Measurements from ENCODE around the gene IFNAR1. TPM values are rescaled to one million over a fixed set of nuclear protein-coding genes. Genes with fewer than 3 reads are reported as not detected.

IFNAR1 gene
- total RNA-seq, 2 donors from 2014 or later = 11.7 to 16.9 TPM

DNA sequence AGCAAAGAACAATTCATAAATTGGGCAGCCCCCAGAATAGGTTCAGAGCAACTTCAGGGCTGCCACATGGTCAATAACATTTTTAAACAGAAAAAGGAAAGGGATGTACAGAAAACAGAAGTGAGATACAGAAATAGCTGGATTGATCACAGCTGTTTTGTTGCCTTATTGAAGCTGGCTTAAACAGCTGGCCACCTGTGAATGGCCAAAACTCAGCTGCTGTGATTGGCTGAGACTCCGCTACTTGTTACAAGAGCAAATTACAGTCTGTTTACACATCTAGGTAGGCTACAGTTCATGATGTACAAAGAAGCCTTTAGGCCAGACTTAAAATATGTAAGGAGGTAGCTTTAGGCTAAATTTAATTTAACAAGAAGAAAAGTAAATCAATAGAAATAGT is 11.6 kb upstream of the IFNAR1 start:
- no peak for DNase-seq
- Mint-ChIP-seq H3K36me3 (ENCODE audit: low read depth) (no peaks in the 10 kb centered on the region), H3K27me3 (ENCODE audit: insufficient read depth) (peaks cover 7% of the 10 kb centered on the region), H3K4me1 (no peaks in the 10 kb centered on the region), H3K9me3 (peaks cover 2% of the 10 kb centered on the region), H3K4me3 (no peak overlapping the region), H3K27ac (no peak overlapping the region)
- H3K4me3 ChIP-seq (ENCODE audit: low read length) = no peak overlapping the region
- no peak for TF ChIP-seq CTCF (conservative IDR thresholded peaks at IDR 0.05)
- no peaks in the 10 kb centered on the region for H3K27me3 ChIP-seq (ENCODE audit: control insufficient read depth, insufficient read depth, low read length, poor library complexity, severe bottlenecking)
- peaks cover 6% of the 10 kb centered on the region for H3K9me3 ChIP-seq (ENCODE audit: control insufficient read depth, low read length)
- no peak overlapping the region for H3K27ac ChIP-seq (ENCODE audit: low read depth, low read length)
- WGBS, 2 experiments (ENCODE audit: insufficient coverage in 1 of 2, insufficient read length in 1 of 2) = 94 to 100% methylated on average over 1 of the region's 1 CpG
- H3K36me3 ChIP-seq (ENCODE audit: control insufficient read depth, insufficient read depth, low read length) = no peaks in the 10 kb centered on the region
- H3K9ac ChIP-seq (ENCODE audit: extremely low read depth, low read length, poor library complexity, severe bottlenecking) = no peak overlapping the region
- H3K4me1 ChIP-seq (ENCODE audit: control insufficient read depth, insufficient read depth, low read length) = no peaks in the 10 kb centered on the region

GRCh38 chr21:33313611-33314010 is 11.2 kb upstream of the IFNAR1 start:
- no peaks in the 10 kb centered on the region for H3K4me1 Mint-ChIP-seq
- no peak overlapping the region for H3K27ac Mint-ChIP-seq
- H3K9me3 Mint-ChIP-seq = peaks cover 2% of the 10 kb centered on the region
- H3K27ac ChIP-seq (ENCODE audit: low read depth, low read length) = no peak overlapping the region
- H3K36me3 ChIP-seq (ENCODE audit: control insufficient read depth, insufficient read depth, low read length) = no peaks in the 10 kb centered on the region
- H3K36me3 Mint-ChIP-seq (ENCODE audit: low read depth) = no peaks in the 10 kb centered on the region
- peaks cover 9% of the 10 kb centered on the region for H3K27me3 Mint-ChIP-seq (ENCODE audit: insufficient read depth)
- 91 to 93% methylated on average over 3 to 4 of the region's 4 CpGs for WGBS, 2 experiments (ENCODE audit: insufficient coverage in 1 of 2, insufficient read length in 1 of 2)
- no peaks in the 10 kb centered on the region for H3K4me1 ChIP-seq (ENCODE audit: control insufficient read depth, insufficient read depth, low read length)
- DNase-seq = no peak
- no peak for TF ChIP-seq CTCF (conservative IDR thresholded peaks at IDR 0.05)
- H3K4me3 Mint-ChIP-seq = no peak overlapping the region
- H3K9me3 ChIP-seq (ENCODE audit: control insufficient read depth, low read length) = peaks cover 6% of the 10 kb centered on the region
- H3K9ac ChIP-seq (ENCODE audit: extremely low read depth, low read length, poor library complexity, severe bottlenecking) = no peak overlapping the region
- no peaks in the 10 kb centered on the region for H3K27me3 ChIP-seq (ENCODE audit: control insufficient read depth, insufficient read depth, low read length, poor library complexity, severe bottlenecking)
- no peak overlapping the region for H3K4me3 ChIP-seq (ENCODE audit: low read length)

- H3K27me3 ChIP-seq (ENCODE audit: control insufficient read depth, insufficient read depth, low read length, poor library complexity, severe bottlenecking) = no peaks in the 10 kb centered on the region
- WGBS, 2 experiments (ENCODE audit: insufficient coverage in 1 of 2, insufficient read length in 1 of 2) = 67 to 76% methylated on average over 3 of the region's 4 CpGs
- no peaks in the 10 kb centered on the region for H3K4me1 ChIP-seq (ENCODE audit: control insufficient read depth, insufficient read depth, low read length)
- H3K9me3 ChIP-seq (ENCODE audit: control insufficient read depth, low read length) = peaks cover 6% of the 10 kb centered on the region
- H3K27ac Mint-ChIP-seq = no peak overlapping the region
- DNase-seq = no peak
- no peaks in the 10 kb centered on the region for H3K4me1 Mint-ChIP-seq
- H3K4me3 Mint-ChIP-seq = no peak overlapping the region
- peaks cover 2% of the 10 kb centered on the region for H3K9me3 Mint-ChIP-seq
- H3K9ac ChIP-seq (ENCODE audit: extremely low read depth, low read length, poor library complexity, severe bottlenecking) = no peak overlapping the region
- H3K27ac ChIP-seq (ENCODE audit: low read depth, low read length) = no peak overlapping the region
- peaks cover 9% of the 10 kb centered on the region for H3K27me3 Mint-ChIP-seq (ENCODE audit: insufficient read depth)
- H3K36me3 ChIP-seq (ENCODE audit: control insufficient read depth, insufficient read depth, low read length) = no peaks in the 10 kb centered on the region
- no peaks in the 10 kb centered on the region for H3K36me3 Mint-ChIP-seq (ENCODE audit: low read depth)
- TF ChIP-seq CTCF (conservative IDR thresholded peaks at IDR 0.05) = no peak
- H3K4me3 ChIP-seq (ENCODE audit: low read length) = no peak overlapping the region
Measured at GRCh38 chr21:33314111-33314510, 10.7 kb upstream of the IFNAR1 start.
